ENCODE measurements around the gene STK38L.

DNA sequence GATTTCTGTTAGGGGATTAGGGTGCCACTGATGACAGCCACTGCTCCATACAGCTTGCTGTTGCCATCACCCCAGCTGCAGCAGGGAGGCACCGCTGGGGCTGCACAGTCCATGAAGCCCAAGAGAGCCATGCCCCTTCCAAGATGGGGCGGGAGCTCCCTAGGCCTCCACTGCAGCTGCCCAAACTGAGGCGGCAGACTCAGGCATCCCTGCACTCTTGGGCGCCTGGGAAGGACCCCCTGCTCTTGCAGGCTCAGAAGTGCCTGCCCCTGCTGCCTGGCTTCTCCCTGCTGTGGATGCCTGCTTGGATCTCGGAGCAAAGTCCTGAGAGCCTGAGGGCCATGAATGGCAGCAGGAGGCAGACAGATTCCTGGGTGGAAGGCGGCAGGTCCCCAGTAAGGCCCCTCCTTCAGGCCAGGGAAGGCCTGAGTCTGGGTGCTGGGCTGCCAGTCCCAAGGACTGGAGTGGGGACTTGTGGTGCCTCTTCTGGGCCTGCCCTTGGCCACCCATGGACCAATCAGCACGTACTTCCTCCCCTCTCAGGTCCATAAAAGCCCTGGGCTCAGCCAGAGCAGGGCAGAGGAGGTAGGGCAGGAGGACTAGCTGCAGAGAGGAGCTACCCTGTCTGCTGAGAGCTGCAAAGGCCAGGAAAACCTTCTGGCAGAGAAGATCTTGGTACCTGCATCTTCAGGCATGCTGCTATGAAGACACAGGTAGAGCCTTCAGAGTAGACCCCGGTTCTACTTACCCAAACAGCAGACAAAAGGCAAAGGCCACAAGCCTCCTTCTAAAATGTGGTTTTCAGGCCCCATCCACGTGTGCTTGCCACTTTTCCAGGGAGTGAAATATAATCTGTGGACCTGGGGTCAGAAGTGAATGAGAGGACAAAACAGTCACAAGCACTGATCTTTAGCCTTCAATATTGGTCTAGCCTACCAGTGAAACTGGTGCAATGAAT lies 30.0 kb upstream of the STK38L start:
- TF ChIP-seq, protein P1, sequence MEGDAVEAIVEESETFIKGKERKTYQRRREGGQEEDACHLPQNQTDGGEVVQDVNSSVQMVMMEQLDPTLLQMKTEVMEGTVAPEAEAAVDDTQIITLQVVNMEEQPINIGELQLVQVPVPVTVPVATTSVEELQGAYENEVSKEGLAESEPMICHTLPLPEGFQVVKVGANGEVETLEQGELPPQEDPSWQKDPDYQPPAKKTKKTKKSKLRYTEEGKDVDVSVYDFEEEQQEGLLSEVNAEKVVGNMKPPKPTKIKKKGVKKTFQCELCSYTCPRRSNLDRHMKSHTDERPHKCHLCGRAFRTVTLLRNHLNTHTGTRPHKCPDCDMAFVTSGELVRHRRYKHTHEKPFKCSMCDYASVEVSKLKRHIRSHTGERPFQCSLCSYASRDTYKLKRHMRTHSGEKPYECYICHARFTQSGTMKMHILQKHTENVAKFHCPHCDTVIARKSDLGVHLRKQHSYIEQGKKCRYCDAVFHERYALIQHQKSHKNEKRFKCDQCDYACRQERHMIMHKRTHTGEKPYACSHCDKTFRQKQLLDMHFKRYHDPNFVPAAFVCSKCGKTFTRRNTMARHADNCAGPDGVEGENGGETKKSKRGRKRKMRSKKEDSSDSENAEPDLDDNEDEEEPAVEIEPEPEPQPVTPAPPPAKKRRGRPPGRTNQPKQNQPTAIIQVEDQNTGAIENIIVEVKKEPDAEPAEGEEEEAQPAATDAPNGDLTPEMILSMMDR (IDR thresholded peaks at IDR 0.05 in 2 of 3, conservative IDR thresholded peaks at IDR 0.05 in 1 of 3; ENCODE audit: control insufficient read depth in 2 of 3, extremely low read depth in 1 of 3, insufficient read depth in 1 of 3, low read depth in 3 of 3, low read length in 3 of 3), result no peak
- TF ChIP-seq NFYB (IDR thresholded peaks at IDR 0.05; ENCODE audit: insufficient read depth, low read depth, low read length) (no peak), TCF12 (IDR thresholded peaks at IDR 0.05; ENCODE audit: low read depth, low read length) (no peak), MXI1 (IDR thresholded peaks at IDR 0.05; ENCODE audit: low read depth, low read length) (no peak), POLR2A (IDR thresholded peaks at IDR 0.05; ENCODE audit: low read depth, low read length) (no peak), NRF1 (conservative IDR thresholded peaks at IDR 0.05; ENCODE audit: low read depth, low read length) (no peak)

Measured in GM12878 (cell line).